GM19043 (cell line): ENCODE measurements around the gene SHISA8.
A peak's percentile ranks its signal among the peaks of the same experiment; 100 is the strongest.

Source experiments
- ATAC-seq: cut with Tn5 transposase; IDR thresholded peaks from one replicate; pipeline ENCODE4 v1.9.1; 2021; ENCODE audit warnings: low read depth; ENCODE audit not compliant: unreplicated experiment

SHISA8 gene

DNA sequence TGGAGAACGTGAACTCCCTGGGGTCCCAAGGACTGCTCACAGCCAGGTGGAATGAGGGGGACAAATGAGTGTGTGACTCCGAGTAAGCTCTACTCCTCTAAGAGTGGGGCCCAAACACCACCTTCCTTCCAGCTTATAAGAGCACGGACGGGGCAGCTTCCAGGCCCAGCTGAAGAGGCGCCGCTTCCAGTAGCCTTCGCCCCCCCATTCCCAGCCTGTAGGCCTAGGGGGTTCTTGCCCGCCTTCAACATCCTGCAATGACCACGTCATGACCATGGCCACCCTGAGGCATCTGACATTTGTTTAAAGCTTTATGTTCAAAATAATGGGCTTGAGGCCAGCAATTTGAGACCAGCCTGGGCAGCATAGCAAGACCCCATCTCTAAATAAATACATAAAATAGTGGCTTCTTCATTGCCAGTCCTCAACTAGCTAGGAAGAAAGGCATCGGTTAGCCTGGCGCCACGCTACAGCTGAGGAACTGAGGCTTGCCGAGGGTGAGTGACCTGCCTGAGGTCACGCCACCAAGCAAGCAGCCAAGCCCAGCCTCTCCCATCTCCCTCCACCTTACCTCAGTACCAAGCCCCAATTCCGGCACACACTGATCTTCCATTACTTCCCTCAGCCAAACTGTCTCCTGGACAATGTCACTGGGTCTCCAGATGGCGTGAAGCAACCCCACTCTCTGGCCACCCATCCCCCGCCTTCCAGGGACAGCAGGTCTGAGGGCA lies 19.6 kb upstream of the SHISA8 start:
- no peak for ATAC-seq

DNA sequence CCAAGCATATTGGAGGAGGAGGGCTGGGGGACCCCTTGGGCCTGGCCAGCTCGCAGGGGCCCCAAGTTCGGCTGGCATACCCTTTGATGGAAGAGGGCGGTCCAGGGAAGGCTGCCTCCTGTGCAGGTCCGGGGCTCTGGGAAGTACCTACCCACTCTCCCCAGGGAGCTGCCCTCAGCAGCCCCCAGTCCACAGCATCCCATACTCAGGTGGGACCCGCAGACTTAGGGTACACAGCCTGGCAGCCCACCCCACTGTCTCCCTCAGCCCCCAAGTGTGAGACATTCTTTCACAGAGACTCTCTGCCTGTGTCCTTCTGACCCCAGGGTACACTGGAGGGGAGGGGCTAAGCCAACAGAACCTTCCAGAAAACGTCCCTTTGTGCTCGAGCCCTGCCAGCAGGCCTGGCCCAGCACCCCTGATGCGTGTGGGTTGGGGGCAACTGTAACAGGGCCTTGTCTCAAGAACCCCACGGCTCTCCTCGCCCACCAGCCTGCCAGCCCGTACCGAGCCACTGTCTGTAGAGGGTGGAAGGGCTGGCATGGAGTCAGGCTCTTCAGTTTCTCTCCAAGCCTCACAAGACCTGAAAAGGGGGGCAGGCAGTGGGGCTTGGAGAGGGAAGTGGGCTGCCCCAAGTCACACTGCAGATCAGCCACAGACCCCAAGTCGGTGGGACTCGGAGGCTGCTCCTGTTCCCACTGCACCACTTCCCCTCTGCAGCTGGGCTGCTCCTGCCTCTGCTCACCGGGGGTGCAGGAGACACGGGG lies 18.7 kb upstream of the SHISA8 start:
- no peak for ATAC-seq

DNA sequence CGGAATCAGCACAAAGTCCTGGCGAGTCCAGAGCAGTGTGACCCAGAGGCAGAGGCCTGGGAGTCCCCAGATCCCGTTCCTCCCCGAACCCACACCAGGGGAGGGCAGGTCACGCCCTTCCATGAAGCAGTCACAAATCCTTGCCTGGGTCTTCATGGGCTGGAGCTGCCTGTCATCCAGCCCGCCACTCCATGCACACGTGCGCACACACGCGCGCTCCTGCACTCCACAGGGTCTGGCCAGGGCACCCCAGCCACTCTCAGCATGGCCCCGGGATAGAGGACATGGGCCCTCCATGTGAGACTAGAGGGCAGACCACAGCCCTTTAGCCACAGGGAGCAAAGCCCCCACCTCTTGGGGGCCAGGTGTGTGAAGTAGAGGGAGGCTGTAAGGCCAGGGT lies 17.5 kb upstream of the SHISA8 start:
- no peak for ATAC-seq

DNA sequence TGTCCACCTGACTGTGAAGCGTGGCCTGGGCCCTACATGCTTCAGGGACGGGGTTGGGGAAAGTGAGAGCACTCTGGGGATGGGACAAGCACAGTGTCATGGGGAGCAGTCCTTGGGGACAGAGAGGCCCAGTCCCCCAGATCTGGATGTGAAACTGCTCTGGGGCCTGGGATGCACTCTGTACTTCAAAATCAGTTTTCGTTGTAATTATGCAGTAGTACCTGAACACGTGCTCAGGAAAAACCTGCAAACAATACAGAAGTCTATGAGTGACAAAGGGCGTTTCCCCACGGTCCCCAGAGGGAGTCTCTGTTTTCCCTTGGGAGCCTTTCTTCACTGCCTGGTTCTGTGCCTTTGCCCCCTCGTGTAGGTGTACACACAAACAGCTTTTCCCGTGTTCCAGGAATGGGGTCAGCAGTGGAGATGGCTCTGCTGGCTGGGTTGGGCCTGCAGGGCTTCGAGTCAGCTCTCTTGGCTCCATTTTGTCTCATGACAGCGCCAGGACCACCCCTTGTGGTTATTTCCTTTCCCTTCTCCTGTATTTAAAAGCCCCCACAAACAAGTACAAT lies 16.9 kb upstream of the SHISA8 start:
- no peak for ATAC-seq

DNA sequence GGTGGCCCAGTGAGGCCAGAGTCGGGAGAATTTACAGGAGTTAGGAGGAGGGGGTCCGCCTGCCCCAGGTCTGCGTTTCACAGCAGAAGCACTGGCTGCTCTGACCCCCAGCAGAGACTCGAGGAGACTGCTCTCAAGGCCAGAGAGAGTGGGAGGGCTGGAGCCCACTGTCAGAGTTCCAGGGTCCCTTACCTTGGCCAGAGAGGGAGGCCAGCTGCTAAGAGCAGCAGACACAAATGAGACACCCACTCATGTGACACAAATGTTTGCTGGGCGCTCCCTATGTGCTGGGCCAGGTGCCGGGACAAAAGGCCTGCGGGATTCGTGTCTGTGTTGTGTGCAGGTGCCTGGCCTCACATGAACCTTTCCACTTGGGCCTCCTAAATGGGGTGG lies 14.5 kb upstream of the SHISA8 start:
- no peak for ATAC-seq

DNA sequence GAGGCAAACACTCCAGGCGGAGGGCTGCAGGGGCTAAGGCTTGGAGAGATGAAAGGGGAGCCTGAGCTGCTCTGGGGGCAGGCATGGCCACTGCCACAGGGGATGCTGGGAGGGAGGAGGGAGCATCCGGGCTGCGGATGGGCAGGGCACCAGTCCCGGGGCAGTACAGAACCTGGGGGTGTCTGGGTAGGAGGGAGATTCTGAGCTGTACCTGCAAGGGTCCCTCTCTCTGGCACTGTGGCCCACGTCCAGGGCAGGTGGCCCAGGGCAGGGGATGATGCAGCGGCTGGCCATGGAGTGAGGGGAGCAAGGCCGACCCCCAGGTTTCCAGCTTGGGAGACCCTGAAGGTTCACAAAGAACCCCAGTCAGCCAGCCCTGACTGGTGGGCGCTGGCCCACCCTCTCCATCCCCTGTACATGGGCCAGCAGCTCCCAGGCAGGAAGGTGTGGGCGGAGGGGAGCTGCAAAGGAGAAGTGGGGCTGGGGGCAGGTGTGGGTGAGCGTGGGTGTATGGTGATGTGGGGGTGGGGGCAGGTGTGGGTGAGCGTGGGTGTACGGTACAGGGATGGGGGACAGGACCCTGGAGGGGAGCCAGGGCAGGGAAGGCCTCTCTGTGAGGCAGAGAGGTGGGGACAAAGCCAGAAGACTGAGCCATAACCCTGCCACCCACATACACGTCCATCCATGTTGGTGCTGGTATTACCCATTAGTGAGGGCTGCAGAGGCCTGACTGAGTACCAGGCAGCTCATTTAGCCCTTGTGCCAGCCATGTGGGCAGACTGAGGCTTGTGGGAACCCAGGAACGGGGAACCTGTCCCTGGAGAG lies 13.9 kb upstream of the SHISA8 start:
- no peak for ATAC-seq

DNA sequence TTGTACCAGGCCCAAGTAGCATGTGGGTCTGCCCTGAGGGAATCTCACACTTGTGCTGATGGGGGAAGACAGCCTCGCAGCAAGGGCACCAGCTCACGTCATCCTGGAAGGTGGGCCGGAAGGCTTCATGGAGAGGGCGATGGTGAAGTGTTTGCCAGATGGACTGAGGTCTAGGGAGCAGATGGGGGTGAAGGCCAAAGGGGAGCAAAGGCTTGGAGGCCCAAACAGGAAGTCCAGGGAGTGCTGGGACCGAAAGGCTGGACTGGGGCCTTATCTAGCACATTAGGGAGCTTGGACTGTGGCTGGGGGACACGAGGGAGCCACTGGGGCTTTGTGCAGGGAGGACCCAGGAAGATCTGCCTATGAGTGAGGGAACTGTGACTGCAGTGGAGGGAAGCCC lies 12.9 kb upstream of the SHISA8 start:
- ATAC-seq, result no peak

DNA sequence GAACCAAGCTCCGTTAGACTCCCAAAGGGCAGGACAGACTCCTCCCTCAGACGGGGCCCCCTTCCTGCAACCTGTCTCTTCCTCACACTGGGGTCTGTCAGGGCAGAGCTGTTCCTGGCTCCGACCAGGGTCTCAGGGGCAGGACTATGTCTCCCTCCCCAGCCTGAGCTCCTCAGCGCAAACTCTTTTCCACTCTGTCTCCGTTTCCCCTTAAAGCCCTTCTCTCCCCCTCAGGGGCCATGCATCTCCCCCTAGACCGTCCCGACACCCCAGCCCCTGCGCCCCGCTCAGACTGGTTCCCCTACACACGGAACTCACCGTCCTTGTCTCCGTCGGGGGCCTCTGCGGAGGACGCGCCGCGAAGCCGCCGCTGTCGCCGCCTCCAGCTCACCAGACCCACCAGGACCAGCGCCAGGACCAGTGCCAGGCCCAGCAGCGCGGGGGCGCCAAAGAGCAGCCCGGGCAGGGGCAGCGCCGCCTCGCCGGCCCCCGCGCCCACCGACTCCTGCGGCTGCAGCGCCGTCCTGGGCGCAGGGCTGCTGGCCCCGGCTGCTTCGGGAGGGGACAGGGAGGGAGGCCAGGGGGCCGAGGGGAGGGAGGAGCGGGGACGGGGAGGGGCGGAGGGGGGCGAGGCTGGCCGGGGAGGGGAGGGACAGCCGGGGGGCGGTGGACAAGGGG lies 11.0 kb upstream of the SHISA8 start:
- no peak for ATAC-seq

DNA sequence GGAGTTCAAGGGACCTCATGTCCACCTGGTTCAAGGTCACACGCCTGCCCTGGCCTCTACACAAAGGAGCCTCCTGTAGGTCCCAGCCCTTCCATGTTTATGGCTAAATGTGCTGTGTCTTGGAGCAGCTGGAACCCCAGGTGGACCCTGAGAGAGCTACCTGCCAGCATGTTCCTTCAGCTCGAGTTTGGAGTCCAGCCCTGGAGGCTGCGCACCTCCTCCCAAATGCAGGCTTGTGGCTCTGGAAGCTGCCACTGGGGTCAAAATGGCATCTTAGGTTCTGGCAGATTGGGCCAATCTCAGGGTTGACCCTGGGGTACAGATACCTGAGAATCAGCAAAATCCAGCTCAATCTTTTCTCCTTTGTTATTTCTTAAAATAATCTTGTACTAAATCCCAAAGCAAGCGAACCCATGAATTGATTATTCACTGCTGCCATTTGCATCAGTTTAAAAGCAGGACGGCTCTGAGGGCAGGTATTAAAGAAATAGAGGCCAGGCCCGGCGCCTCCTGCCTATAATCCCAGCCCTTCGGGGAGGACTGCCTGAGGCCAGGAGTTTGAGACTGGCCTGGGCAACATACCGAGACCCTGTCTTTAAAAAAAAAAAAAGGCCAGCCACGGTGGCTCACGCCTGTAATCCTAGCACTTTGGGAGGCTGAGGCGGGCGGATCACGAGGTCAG lies 8.9 kb upstream of the SHISA8 start:
- ATAC-seq, result no peak

DNA sequence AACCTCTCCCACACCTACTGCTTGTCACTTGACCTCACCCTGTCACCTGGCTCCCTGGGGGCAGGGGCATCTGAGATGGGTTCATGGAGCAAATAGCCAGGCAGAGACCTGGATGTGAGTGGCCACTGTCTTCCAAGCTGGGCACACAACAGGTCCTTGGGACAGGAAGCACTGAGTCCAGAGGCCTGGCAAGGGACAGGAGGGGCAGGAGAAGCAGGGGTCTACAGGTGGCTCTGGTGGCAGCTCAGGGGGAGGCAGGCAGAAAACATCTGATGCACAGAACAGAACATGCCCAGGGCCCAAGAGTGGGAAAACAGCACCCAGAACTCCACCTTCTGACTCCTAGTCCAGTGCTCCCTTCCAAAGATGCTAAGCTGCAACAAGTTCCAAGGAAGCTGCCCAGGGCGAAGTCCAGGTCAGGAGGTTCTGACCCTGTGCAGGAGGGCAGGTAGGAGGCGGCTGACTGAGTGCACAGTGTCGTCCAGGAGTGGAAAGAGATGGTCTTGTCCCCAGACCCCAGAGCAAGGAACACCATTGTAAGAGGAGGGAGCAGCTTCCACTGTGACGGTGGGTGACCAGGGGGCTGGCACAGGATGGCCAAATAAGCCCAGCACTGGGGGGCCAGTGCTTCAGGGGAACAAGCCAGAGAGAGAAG lies 8.2 kb upstream of the SHISA8 start:
- ATAC-seq, result no peak

DNA sequence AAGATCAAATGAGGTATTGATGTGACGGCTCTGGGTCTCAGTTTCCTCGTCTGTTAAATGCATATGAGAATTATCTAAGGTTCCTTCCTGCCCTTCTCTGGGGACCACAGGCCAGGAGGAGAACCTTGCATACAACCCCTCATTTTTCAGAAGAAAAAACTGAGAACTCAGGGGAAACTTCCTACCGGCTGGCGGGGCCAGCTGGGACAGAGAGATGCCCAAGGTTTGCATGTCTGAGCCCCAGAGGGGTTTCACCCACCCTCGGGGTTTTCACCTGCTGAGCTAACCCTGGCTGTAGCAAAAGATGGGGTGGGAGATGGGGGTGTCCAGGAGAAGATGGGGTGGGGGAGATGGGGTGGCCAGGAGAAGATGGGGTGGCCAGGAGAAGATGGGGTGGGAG lies 7.5 kb upstream of the SHISA8 start:
- ATAC-seq, result no peak

DNA sequence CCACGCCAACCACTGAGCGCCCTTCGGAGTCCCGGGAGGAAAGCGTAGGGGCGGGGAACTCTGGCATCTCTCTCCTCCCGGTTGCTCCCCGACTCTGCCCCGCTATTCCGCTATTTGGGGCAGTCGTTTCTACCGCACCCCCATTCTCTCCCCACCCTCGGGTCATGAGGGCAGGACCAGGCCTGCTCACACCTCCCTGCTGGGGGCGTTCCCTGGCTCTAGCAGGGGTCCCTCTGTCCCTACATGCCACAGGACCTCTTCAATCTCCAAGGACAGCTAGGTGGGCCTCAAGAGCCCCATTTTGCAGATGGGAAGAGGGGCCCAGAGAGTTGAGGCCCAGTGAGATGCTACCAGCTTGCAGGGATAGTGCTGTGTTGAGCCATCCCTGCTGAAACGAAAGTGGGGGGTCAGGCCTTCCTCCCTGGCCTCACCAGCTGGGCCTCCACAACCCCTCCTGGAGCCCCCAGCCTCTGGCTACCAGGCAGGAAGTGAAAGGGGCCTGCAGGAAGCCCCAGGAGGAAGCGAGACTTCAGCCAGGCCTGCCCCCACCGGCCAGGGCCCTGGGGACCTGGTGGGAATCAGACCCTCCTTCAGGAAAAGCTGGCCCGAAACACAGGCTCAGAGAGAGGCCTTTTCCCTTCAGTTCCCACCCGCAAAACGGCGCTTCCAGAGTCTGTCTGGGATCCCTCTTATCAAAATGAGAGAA lies 5.5 kb upstream of the SHISA8 start:
- no peak for ATAC-seq

DNA sequence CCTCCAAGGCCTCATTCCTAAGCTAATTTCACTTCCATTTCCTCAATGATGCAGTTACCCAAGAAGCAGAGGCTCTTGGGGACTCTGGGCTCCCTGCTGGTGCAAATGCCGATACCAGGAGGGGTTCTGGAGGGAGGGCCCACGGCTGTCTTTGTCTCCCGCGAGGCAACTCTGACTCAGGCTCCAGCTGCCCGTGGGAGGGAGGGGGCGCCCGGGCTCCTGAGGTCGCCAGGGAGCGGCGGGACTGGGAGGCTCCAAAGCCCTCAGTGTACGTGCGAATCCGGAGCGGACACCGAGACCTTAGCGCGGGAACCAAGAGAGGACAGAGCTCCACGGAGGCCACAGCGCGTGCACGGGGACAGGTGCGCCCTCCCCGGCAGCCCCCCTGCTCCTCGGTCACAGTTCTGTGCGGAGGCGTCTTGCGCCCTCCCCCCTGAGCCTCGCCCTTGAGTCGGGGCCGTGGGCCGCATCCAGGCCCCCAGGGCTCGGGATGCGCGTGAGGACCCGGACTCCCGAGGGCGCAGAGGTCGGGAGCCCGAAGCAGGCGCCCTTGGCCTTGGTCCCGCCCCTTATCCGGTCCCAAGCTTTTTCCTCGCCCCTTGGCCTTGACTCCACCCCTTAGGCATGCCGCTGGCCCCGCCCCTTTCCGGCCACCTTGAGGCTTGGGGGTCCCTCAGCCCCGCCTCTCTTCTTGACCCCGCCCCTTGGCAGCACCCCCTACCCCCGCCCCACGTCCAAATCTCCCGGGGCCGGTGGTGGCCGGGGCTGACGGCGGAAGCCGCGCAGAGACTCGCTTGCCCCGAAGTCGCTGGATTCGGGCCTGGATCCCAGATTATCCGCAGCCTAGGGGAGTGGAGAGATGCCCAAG lies 4.7 kb upstream of the SHISA8 start:
- ATAC-seq, result peak; percentile 31

DNA sequence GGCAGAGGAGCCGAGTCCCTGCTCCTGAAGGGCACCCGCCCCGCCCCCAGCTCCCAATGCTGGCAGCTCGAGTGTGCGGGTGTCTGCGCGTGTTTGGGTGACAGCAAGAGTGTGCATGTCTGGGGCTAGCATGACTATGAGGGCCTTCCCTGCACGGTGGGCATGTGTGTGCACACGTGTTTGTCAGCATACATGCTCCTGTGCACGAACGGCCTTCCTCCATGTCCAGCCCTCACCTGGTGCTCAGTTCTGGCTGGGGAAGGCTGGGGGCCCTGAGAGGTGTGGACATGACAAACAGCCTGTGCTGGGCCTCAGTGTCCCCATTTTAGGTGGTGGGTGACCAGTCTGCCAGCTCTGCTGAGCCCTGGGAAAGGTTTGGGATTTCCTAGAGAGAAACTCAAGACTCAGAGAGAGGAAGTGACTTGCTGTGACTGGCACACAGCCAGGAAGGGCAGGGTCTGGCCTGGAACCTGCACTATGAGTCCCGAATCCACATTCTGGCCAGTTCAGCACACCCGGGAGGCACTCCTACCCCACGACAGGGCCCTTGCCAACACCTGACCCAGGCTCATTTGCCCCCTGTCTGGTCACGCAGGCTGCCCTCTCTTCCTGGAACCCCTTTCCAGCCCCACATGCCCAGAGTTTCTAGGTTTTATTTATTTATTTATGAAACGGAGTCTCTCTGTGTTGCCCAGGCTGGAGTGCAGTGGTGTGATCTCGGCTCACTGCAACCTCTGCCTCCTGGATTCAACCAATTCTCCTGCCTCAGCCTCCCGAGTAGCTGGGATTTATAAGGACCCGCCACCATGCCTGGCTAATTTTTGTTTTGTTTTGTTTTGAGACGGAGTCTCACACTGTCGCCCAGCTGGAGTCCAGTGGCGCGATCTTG lies 3.3 kb upstream of the SHISA8 start:
- no peak for ATAC-seq

DNA sequence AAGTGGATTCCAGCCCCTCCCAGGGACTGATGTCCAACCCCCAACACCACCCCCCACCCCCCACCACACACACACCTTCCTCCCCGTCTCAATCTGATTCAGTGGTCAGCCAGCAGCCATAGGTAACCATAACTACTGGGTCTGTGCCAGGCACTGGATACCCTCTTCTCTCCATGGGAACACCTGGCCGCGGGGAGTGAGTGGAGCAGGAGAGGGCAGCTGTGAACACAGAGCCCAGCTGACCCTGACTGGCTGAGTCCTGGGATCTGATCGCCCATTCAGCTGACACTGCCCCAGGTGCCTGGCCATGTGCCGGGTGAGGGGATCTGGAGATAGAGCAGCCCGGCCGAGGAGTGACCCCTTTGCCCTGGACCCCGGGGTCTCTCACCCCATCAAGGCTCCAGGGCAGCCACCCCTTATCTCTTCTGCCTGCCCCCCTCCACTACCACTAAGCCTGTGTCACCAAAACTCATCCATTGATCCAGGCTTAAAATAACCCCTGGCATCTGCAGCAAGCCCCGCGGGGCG lies 2.6 kb upstream of the SHISA8 start:
- ATAC-seq, result no peak

DNA sequence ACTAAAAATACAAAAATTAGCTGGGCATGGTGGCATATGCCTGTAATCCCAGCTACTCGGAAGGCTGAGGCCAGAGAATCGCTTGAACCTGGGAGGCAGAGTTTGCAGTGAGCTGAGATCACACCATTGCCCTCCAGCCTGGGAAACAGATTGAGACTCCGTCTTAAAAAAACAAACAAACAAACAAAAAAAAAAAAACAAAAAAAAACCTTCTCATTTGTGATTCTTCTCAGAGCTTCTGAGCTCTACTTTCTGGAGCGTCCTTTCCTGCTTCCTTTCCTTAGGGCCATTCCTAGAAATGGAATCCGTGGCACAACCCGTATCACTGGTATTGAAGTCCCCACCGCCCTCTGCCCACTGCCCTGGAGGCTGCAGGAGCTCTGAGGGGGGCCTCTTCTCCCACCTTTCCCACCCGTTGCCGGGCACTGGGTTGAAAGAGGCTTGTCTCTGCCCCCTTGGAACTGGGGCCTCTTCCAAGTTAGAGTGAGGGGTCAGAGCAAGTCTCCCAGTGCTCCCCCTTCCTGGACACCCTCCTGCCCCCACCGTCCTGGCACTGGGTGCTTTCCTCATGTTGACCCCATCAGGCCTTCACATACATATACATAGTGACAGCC lies 2.0 kb upstream of the SHISA8 start:
- ATAC-seq, result no peak
